ENCODE measurements around the gene DAPP1. TPM values are rescaled to one million over a fixed set of nuclear protein-coding genes. Genes with fewer than 3 reads are reported as not detected.

The DAPP1 gene
- total RNA-seq, 1 donor from 2014 or later, result 15.1 TPM

DNA sequence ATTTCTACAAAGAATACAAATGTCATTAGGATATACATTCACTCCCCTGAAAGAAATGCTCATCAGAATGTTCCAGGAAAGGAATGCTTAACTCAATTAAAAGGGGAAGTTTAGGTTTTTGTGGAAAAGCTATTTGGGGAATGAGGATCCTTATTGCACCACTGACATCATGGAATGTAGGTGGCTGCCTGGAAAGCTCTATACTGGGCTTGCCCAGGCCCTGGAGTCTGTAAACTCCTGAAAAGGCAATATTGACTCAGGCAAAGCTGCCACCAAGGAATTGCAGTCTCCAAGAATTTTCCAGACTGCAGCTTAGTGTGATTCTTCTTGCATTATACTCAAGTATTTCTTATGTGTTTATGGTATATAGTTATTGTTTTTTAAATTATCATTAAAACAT is 15.7 kb downstream of the DAPP1 start:
- H3K36me3 ChIP-seq, result no peaks in the 10 kb centered on the region
- DNase-seq, result no peak
- TF ChIP-seq, protein P1, sequence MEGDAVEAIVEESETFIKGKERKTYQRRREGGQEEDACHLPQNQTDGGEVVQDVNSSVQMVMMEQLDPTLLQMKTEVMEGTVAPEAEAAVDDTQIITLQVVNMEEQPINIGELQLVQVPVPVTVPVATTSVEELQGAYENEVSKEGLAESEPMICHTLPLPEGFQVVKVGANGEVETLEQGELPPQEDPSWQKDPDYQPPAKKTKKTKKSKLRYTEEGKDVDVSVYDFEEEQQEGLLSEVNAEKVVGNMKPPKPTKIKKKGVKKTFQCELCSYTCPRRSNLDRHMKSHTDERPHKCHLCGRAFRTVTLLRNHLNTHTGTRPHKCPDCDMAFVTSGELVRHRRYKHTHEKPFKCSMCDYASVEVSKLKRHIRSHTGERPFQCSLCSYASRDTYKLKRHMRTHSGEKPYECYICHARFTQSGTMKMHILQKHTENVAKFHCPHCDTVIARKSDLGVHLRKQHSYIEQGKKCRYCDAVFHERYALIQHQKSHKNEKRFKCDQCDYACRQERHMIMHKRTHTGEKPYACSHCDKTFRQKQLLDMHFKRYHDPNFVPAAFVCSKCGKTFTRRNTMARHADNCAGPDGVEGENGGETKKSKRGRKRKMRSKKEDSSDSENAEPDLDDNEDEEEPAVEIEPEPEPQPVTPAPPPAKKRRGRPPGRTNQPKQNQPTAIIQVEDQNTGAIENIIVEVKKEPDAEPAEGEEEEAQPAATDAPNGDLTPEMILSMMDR (IDR thresholded peaks at IDR 0.05), result no peak
- no peak overlapping the region for H3K27ac ChIP-seq
- no peak overlapping the region for H3K4me3 ChIP-seq
- no peak for ATAC-seq
- intact Hi-C loops (cut with DNase I), result no loop called here
- H3K4me1 ChIP-seq, result peaks cover 18% of the 10 kb centered on the region
- H3K27me3 ChIP-seq (ENCODE audit: low read depth), result no peaks in the 10 kb centered on the region
- no peaks in the 10 kb centered on the region for H3K9me3 ChIP-seq

DNA sequence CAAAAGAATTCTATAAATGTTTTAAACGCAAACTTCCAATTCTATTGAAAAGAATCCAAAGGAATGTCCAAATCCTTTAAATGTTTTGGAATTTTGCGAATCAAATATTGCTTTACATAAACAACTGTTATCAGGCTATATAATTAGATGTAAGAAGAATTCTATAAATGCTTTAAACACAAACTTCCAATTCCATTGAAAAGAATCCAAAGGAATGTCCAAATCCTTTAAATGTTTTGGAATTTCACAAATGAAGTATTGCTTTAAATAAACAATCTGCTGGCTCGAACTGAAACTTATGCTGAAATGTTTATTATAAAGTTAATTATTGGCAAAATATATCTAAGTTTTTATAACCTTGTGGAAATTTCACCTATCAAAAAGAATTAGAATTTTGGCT is 16.1 kb downstream of the DAPP1 start:
- ATAC-seq, result no peak
- Histone ChIP-seq H3K4me3 (no peak overlapping the region), H3K27me3 (ENCODE audit: low read depth) (no peaks in the 10 kb centered on the region), H3K4me1 (peaks cover 15% of the 10 kb centered on the region), H3K36me3 (no peaks in the 10 kb centered on the region), H3K27ac (no peak overlapping the region), H3K9me3 (no peaks in the 10 kb centered on the region)
- no peak for DNase-seq
- TF ChIP-seq, protein P1 (IDR thresholded peaks at IDR 0.05), result no peak
- intact Hi-C loops (cut with DNase I), result no loop called here

- Histone ChIP-seq H3K4me1 (peaks cover 15% of the 10 kb centered on the region), H3K4me3 (no peak overlapping the region), H3K27ac (no peak overlapping the region), H3K27me3 (ENCODE audit: low read depth) (no peaks in the 10 kb centered on the region), H3K36me3 (no peaks in the 10 kb centered on the region), H3K9me3 (no peaks in the 10 kb centered on the region)
- ATAC-seq, result no peak
- intact Hi-C loops (cut with DNase I), result no loop called here
- no peak for DNase-seq
- TF ChIP-seq, protein P1 (IDR thresholded peaks at IDR 0.05), result no peak
Measured at GRCh38 chr4:99833756-99834155, 17.1 kb downstream of the DAPP1 start.

- no peak overlapping the region for H3K27ac ChIP-seq
- peaks cover 15% of the 10 kb centered on the region for H3K4me1 ChIP-seq
- DNase-seq, result no peak
- no peaks in the 10 kb centered on the region for H3K36me3 ChIP-seq
- H3K9me3 ChIP-seq, result no peaks in the 10 kb centered on the region
- H3K4me3 ChIP-seq, result no peak overlapping the region
- TF ChIP-seq, protein P1 (IDR thresholded peaks at IDR 0.05), result no peak
- no peak for ATAC-seq
- no peaks in the 10 kb centered on the region for H3K27me3 ChIP-seq (ENCODE audit: low read depth)
- intact Hi-C loops (cut with DNase I), result no loop called here
Measured at GRCh38 chr4:99834569-99834968, 17.9 kb downstream of the DAPP1 start.

- DNase-seq (no peak), ATAC-seq (no peak)
- TF ChIP-seq, protein P1 (IDR thresholded peaks at IDR 0.05), result no peak
- no peak overlapping the region for H3K27ac ChIP-seq
- intact Hi-C loops (cut with DNase I), result no loop called here
- peaks cover 15% of the 10 kb centered on the region for H3K4me1 ChIP-seq
- no peaks in the 10 kb centered on the region for H3K27me3 ChIP-seq (ENCODE audit: low read depth)
- H3K9me3 ChIP-seq, result no peaks in the 10 kb centered on the region
- H3K4me3 ChIP-seq, result no peak overlapping the region
- H3K36me3 ChIP-seq, result no peaks in the 10 kb centered on the region
Measured at GRCh38 chr4:99835942-99836341, 19.3 kb downstream of the DAPP1 start.

GRCh38 chr4:99838927-99839326 is 22.3 kb downstream of the DAPP1 start:
- Histone ChIP-seq H3K36me3 (no peaks in the 10 kb centered on the region), H3K9me3 (no peaks in the 10 kb centered on the region), H3K27me3 (ENCODE audit: low read depth) (no peaks in the 10 kb centered on the region), H3K4me3 (no peak overlapping the region), H3K4me1 (no peaks in the 10 kb centered on the region), H3K27ac (no peak overlapping the region)
- no peak for DNase-seq
- intact Hi-C loops (cut with DNase I), result no loop called here
- ATAC-seq, result peak in 1 of 2 donors; percentile 81
- TF ChIP-seq, protein P1 (IDR thresholded peaks at IDR 0.05), result no peak

Measured in lower lobe of right lung (tissue), 2 donors.